ENCODE data around the gene AEN. TPM values are rescaled to one million over a fixed set of nuclear protein-coding genes. Genes with fewer than 3 reads are reported as not detected.

AEN gene
- total RNA-seq, 1 experiment from 2014 or later = 183 TPM

- TF ChIP-seq CREM (CRISPR knock-in tag; IDR thresholded peaks at IDR 0.05) = no peak
- TF ChIP-seq ATF1 (CRISPR knock-in tag; IDR thresholded peaks at IDR 0.05) = no peak
- TF ChIP-seq ARID4B (CRISPR knock-in tag; IDR thresholded peaks at IDR 0.05; ENCODE audit: borderline replicate concordance) = no peak
- TF ChIP-seq STAT6 (CRISPR knock-in tag; conservative IDR thresholded peaks at IDR 0.05; ENCODE audit: low read depth) = no peak
- TF ChIP-seq ZNF121 (CRISPR knock-in tag; IDR thresholded peaks at IDR 0.05) = no peak
- TF ChIP-seq CREB1 (CRISPR knock-in tag; IDR thresholded peaks at IDR 0.05) = no peak
- no peak for TF ChIP-seq TCF7 (CRISPR knock-in tag; IDR thresholded peaks at IDR 0.05; ENCODE audit: low read depth)
- TF ChIP-seq SP1 (CRISPR knock-in tag; conservative IDR thresholded peaks at IDR 0.05) = no peak
- TF ChIP-seq FOXP1 (CRISPR knock-in tag; IDR thresholded peaks at IDR 0.05; ENCODE audit: borderline replicate concordance) = no peak
- no peak for TF ChIP-seq ELF4 (CRISPR knock-in tag; IDR thresholded peaks at IDR 0.05; ENCODE audit: low read depth)
Observed at GRCh38 chr15:88649753-88650551, 28.8 kb downstream of the AEN start (continued).

- no peaks in the 10 kb centered on the region for H3K36me3 Mint-ChIP-seq
- no peak overlapping the region for H3K27ac Mint-ChIP-seq
- peaks cover 18% of the 10 kb centered on the region for H3K4me1 Mint-ChIP-seq
- no peak for ATAC-seq
- H3K27me3 Mint-ChIP-seq (ENCODE audit: low read depth) = no peaks in the 10 kb centered on the region
- ChIA-PET POLR2A (interaction anchor here (1.2 kb wide), 1 partner anchor 12 kb away, joined by 5 read pairs; the partner anchor contains the start of gene ISG20), CTCF (interaction anchor here (0.6 kb wide), 1 partner anchor 26 kb away, joined by 3 read pairs; no protein-coding TSS in a partner anchor)
- H3K4me3 Mint-ChIP-seq = no peak overlapping the region
- DNase-seq (ENCODE audit: low spot score) = no peak
- no peaks in the 10 kb centered on the region for H3K9me3 Mint-ChIP-seq
- TF ChIP-seq ERG (CRISPR knock-in tag; IDR thresholded peaks at IDR 0.05) (no peak), ZNF263 (CRISPR knock-in tag; IDR thresholded peaks at IDR 0.05; ENCODE audit: low read depth) (no peak), ZNF425 (CRISPR knock-in tag; conservative IDR thresholded peaks at IDR 0.05) (no peak), SMAD4 (CRISPR knock-in tag; IDR thresholded peaks at IDR 0.05) (no peak), ZBTB43 (CRISPR knock-in tag; IDR thresholded peaks at IDR 0.05) (no peak), IRF2 (CRISPR knock-in tag; IDR thresholded peaks at IDR 0.05; ENCODE audit: borderline replicate concordance, low read depth) (no peak), ATF6 (CRISPR knock-in tag; IDR thresholded peaks at IDR 0.05) (no peak), NFYB (CRISPR knock-in tag; conservative IDR thresholded peaks at IDR 0.05; ENCODE audit: low read depth) (no peak), PRRX2 (CRISPR knock-in tag; IDR thresholded peaks at IDR 0.05) (no peak), GRHL2 (CRISPR knock-in tag; IDR thresholded peaks at IDR 0.05; ENCODE audit: insufficient replicate concordance, severe bottlenecking) (no peak)
Observed at GRCh38 chr15:88650556-88650955, 29.4 kb downstream of the AEN start.
